HEK293 (cell line): ENCODE data around the gene MAGOH.

Experiments
- CTCF ChIP-seq: fragments of 450-650 bp; formaldehyde crosslinking; IDR thresholded peaks from 2 replicates; pipeline ENCODE4 v1.5.1; 2016; ENCODE audit warnings: missing biosample characterization, missing genetic modification characterization
- SP7 ChIP-seq: fragments of 450-650 bp; formaldehyde crosslinking; IDR thresholded peaks from 2 replicates; pipeline ENCODE4 v1.5.1; 2016; ENCODE audit warnings: missing biosample characterization, missing genetic modification characterization
- ZNF155 ChIP-seq: fragments of 450-650 bp; formaldehyde crosslinking; IDR thresholded peaks from 2 replicates; pipeline ENCODE4 v1.5.1; 2016; ENCODE audit warnings: missing biosample characterization, missing genetic modification characterization
- ZNF292 ChIP-seq: fragments of 450-650 bp; formaldehyde crosslinking; IDR thresholded peaks from 2 replicates; pipeline ENCODE4 v1.5.1; 2016; ENCODE audit warnings: low read depth, missing biosample characterization, missing genetic modification characterization, borderline replicate concordance
- ZNF530 ChIP-seq: fragments of 450-650 bp; formaldehyde crosslinking; IDR thresholded peaks from 2 replicates; pipeline ENCODE4 v1.5.1; 2016; ENCODE audit warnings: low read depth, missing biosample characterization, missing genetic modification characterization
- ZNF571 ChIP-seq: fragments of 450-650 bp; formaldehyde crosslinking; IDR thresholded peaks from 2 replicates; pipeline ENCODE4 v1.5.0; 2017; ENCODE audit warnings: missing biosample characterization, missing genetic modification characterization
- ZNF677 ChIP-seq: fragments of 450-650 bp; IDR thresholded peaks from 2 replicates; pipeline ENCODE4 v1.5.0; 2018; ENCODE audit warnings: missing biosample characterization, mild to moderate bottlenecking, missing genetic modification characterization, moderate library complexity
- ZSCAN30 ChIP-seq: fragments of 450-650 bp; IDR thresholded peaks from 2 replicates; pipeline ENCODE4 v1.5.1; 2018; ENCODE audit warnings: missing biosample characterization, mild to moderate bottlenecking, missing genetic modification characterization, moderate library complexity

DNA sequence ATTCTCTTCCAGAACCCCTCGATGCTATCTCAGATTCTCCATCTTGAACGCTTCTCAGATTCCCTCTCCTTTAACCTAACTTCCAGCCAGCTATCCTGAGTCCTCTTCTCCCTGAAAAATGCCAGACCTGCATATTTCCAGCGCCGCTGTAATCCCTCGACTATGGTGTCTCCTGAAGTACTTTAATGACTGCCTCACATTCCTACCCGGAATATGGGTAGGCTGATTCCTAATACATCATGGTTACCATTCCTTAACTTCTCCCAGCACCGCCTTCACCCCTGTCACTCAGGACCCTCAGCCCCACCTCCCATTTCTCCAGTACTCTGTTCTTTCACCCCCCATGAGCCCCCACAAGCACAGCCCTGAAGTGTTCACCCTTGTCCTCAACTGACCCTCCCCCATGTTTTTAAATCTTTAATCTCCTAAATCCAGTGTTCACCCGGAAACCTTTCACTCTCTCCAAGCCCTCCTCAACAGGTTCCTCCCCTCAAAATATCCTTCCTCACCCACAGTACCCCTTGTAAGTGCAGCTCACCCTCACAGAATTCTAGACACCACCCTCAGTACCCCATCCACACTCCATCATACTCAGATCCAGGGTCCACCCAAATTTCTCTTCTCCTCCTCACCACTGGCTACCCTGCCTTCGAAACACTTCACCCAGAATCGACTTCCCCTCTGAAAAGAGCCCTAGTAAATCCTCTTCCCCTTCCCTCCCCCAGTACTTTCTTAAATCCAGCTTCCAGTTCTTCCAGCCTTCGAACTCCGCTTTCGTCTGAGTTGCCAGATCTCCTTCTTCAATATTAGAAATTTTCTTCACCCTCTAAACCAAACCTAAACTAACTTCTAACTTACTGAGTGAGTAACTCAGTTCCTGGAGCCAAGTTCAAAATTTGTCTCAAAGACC is 40.8 kb downstream of the MAGOH start:
- no peak for TF ChIP-seq SP7 (tag by site-specific recombination)
- no peak for TF ChIP-seq CTCF (tag by site-specific recombination)
- TF ChIP-seq ZNF530 (tag by site-specific recombination): no peak
- TF ChIP-seq ZNF571: no peak
- TF ChIP-seq ZNF292 (tag by site-specific recombination): no peak
- TF ChIP-seq ZSCAN30: no peak
- TF ChIP-seq ZNF677: no peak
- TF ChIP-seq ZNF155 (tag by site-specific recombination): no peak
